Panc1 (cell line): Measurements from ENCODE around the gene SLC22A12.

Experiments
- POLR2AphosphoS5 ChIP-seq: IDR thresholded peaks from 2 replicates; pipeline ENCODE4 v1.6.1; 2012; ENCODE audit warnings: mild to moderate bottlenecking, low read depth, low read length, moderate library complexity
- REST ChIP-seq, 2 experiments: IDR thresholded peaks; 2 replicates each; pipeline ENCODE4 v1.6.1; 2011 to 2012; ENCODE audit warnings: low read depth in 2 of 2, control low read depth in 1 of 2, low read length in 1 of 2, mild to moderate bottlenecking in 1 of 2, moderate library complexity in 1 of 2; ENCODE audit not compliant: insufficient read depth in 1 of 2
- SIN3A ChIP-seq: IDR thresholded peaks from 2 replicates; pipeline ENCODE4 v1.6.1; 2012; ENCODE audit warnings: low read depth, mild to moderate bottlenecking, low read length, moderate library complexity, borderline replicate concordance; ENCODE audit not compliant: insufficient read depth
- TF ChIP-seq, protein P1 (sequence below): fragments of 450-650 bp; IDR thresholded peaks from 2 replicates; pipeline ENCODE4 v1.5.1; 2017; ENCODE audit warnings: mild to moderate bottlenecking

GRCh38 chr11:64641596-64642417 is 50.8 kb downstream of the SLC22A12 start:
- TF ChIP-seq, protein P1, sequence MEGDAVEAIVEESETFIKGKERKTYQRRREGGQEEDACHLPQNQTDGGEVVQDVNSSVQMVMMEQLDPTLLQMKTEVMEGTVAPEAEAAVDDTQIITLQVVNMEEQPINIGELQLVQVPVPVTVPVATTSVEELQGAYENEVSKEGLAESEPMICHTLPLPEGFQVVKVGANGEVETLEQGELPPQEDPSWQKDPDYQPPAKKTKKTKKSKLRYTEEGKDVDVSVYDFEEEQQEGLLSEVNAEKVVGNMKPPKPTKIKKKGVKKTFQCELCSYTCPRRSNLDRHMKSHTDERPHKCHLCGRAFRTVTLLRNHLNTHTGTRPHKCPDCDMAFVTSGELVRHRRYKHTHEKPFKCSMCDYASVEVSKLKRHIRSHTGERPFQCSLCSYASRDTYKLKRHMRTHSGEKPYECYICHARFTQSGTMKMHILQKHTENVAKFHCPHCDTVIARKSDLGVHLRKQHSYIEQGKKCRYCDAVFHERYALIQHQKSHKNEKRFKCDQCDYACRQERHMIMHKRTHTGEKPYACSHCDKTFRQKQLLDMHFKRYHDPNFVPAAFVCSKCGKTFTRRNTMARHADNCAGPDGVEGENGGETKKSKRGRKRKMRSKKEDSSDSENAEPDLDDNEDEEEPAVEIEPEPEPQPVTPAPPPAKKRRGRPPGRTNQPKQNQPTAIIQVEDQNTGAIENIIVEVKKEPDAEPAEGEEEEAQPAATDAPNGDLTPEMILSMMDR = no peak
- TF ChIP-seq POLR2AphosphoS5 = no peak
- TF ChIP-seq REST (IDR thresholded peaks at IDR 0.05; ENCODE audit: insufficient read depth in 1 of 2, low read depth in 2 of 2, low read length in 1 of 2) = no peak
- TF ChIP-seq SIN3A = no peak
